Mesothelial cell of epicardium (in vitro differentiated cells): ENCODE measurements around the gene SHISA6. TPM values are rescaled to one million over a fixed set of nuclear protein-coding genes. Genes with fewer than 3 reads are reported as not detected.
"Not testable (repeated sequence)": the region's sequence is repeated elsewhere in the genome, so short reads cannot be mapped to it uniquely, and the experiment has no call there.

ENCODE experiments used
- DNase-seq, 2 experiments: peaks; one replicate each; pipeline ENCODE4 v3.0.0; 2021; ENCODE audit warnings: low spot score in 2 of 2; ENCODE audit not compliant: unreplicated experiment in 2 of 2
- H3K27ac Mint-ChIP-seq: 2 replicates; pipeline ENCODE4 v1.8.0; 2021; ENCODE audit warnings: mixed read lengths
- H3K27me3 Mint-ChIP-seq: 2 replicates; pipeline ENCODE4 v1.8.0; 2021; ENCODE audit warnings: low read depth, mixed read lengths
- H3K36me3 Mint-ChIP-seq: 2 replicates; pipeline ENCODE4 v1.8.0; 2021; ENCODE audit warnings: mixed read lengths
- H3K4me1 Mint-ChIP-seq: 2 replicates; pipeline ENCODE4 v1.8.0; 2021; ENCODE audit warnings: mixed read lengths
- H3K4me3 Mint-ChIP-seq: 2 replicates; pipeline ENCODE4 v1.8.0; 2021; ENCODE audit warnings: mild to moderate bottlenecking, moderate library complexity, mixed read lengths
- H3K9me3 Mint-ChIP-seq: 2 replicates; pipeline ENCODE4 v1.8.0; 2021; ENCODE audit warnings: mixed read lengths
- total RNA-seq: library from RNA; stranded (reverse); gene quantifications from 3 replicates; pipeline ENCODE4 v1.2.1, GENCODE V29; 2021
- TF ChIP-seq, protein P1 (sequence below): fragments of 200-600 bp; sonication (generic); IDR thresholded peaks from one replicate; pipeline ENCODE4 v1.5.0; 2021; ENCODE audit warnings: antibody characterized with exemption; ENCODE audit not compliant: unreplicated experiment

Gene SHISA6
- total RNA-seq, 1 donor from 2014 or later: not detected

DNA sequence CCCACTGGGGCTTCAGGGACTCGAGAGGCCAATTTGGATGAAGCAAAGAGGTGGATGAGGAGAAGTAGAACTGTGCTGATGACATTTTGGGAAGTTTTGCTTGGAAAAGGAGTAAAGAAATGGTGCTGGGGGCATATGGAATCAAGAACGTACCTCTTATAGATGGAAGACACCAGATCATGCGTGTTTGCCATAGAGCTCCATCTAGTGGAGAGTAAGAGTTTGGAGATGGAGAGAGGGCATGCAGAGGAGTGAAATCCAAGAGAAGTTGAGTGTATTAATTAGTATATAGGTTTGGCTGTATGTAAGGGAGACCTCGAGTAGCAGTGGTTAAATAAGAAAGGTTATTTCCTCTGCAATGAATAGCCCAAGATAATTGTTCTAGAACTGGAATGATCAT, 56.0 kb downstream of the SHISA6 start:
- no peak for DNase-seq
- no peaks in the 10 kb centered on the region for H3K9me3 Mint-ChIP-seq

DNA sequence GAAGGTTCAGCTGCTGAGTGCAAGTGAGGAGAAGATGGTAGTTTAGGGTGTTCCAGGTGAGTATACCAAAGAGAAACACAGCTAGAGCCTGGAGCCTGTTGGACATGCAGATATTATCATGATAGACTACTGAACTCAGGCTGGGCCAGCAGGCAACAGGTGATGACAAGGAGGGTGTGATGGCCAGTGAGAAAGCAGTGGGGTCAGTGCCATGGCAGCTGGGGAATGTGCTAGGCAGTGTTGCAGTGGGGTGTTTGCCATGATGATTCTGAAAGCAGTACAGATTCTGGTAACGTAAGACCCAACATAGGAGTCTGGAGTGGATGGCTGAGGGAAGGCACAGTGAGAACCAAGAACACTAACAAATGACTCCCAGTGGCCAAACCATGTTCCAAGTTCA, 57.4 kb downstream of the SHISA6 start:
- Mint-ChIP-seq H3K27me3 (peaks cover 25% of the 10 kb centered on the region), H3K27ac (no peak overlapping the region), H3K36me3 (no peaks in the 10 kb centered on the region), H3K9me3 (no peaks in the 10 kb centered on the region), H3K4me1 (no peaks in the 10 kb centered on the region), H3K4me3 (no peak overlapping the region)
- DNase-seq: no peak
- TF ChIP-seq, protein P1, sequence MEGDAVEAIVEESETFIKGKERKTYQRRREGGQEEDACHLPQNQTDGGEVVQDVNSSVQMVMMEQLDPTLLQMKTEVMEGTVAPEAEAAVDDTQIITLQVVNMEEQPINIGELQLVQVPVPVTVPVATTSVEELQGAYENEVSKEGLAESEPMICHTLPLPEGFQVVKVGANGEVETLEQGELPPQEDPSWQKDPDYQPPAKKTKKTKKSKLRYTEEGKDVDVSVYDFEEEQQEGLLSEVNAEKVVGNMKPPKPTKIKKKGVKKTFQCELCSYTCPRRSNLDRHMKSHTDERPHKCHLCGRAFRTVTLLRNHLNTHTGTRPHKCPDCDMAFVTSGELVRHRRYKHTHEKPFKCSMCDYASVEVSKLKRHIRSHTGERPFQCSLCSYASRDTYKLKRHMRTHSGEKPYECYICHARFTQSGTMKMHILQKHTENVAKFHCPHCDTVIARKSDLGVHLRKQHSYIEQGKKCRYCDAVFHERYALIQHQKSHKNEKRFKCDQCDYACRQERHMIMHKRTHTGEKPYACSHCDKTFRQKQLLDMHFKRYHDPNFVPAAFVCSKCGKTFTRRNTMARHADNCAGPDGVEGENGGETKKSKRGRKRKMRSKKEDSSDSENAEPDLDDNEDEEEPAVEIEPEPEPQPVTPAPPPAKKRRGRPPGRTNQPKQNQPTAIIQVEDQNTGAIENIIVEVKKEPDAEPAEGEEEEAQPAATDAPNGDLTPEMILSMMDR: no peak

More for the DNA sequence above, 56.0 kb downstream of the SHISA6 start:
- TF ChIP-seq, protein P1: no peak
- Mint-ChIP-seq H3K36me3 (no peaks in the 10 kb centered on the region), H3K27me3 (peaks cover 27% of the 10 kb centered on the region), H3K27ac (no peak overlapping the region), H3K4me1 (no peaks in the 10 kb centered on the region), H3K4me3 (no peak overlapping the region)

DNA sequence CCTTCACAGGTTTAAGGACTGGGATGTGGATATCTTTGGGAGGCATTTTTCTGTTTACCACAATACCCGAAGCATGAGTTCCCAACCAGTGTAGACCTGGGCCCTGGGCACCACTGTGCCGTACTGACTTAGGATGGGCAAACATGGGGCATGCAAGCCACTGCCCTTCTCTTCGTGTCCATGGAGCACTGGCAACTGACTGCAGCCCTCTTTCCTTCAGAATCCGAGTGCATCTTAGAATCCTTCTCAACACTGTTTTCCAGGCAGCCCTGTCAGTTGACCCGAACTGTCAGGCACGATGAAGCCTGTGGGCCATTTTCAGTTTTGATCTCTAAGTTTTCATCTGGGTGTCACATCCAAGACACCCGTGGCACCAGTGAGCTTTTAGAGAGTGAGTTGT, 59.2 kb downstream of the SHISA6 start:
- Mint-ChIP-seq H3K4me3 (no peak overlapping the region), H3K36me3 (no peaks in the 10 kb centered on the region), H3K4me1 (no peaks in the 10 kb centered on the region), H3K27me3 (peaks cover 28% of the 10 kb centered on the region), H3K27ac (no peak overlapping the region), H3K9me3 (no peaks in the 10 kb centered on the region)
- TF ChIP-seq, protein P1: no peak
- DNase-seq: no peak

DNA sequence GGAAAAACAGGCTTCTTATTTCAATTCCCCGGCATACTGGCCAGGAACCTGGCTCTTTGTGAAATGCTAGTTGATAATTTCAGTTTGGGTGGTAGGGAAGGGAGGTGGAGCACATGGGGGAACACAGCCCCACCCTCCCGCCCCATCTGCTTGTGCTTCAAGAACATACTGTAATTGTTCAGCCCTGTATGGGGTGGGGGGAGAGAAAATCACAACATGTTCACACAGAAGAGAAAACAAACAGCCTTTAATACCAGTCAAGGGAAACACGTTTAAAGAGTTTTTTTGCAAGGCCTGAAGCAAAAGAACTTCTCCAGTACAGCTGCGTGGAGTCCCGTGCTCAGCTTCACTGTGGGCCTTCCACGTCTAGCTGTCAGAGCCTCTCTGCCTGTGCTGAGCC, 59.7 kb downstream of the SHISA6 start:
- Mint-ChIP-seq H3K9me3 (no peaks in the 10 kb centered on the region), H3K36me3 (no peaks in the 10 kb centered on the region), H3K27me3 (peaks cover 26% of the 10 kb centered on the region), H3K4me3 (no peak overlapping the region), H3K4me1 (no peaks in the 10 kb centered on the region), H3K27ac (no peak overlapping the region)
- no peak for DNase-seq
- TF ChIP-seq, protein P1: no peak

DNA sequence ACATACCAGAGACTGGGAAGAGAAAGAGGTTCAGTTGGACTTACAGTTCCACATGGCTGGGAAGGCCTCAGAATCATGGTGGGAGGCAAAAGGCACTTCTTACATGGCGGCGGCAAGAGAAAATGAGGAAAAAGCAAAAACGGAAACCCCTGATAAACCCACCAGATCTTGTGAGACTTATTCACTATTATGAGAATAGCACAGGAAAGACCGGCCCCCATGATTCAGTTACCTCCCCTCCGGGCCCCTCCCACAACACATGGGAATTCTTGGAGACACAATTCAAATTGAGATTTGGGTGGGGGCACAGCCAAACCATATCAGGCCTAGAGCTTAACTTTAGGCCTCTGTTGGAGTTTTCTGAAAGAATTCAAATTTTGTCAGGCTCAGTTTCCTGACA, 60.9 kb downstream of the SHISA6 start:
- H3K9me3 Mint-ChIP-seq, H3K4me1 Mint-ChIP-seq, DNase-seq, H3K4me3 Mint-ChIP-seq, H3K36me3 Mint-ChIP-seq, H3K27ac Mint-ChIP-seq: not testable (repeated sequence)
- peaks cover 21% of the 10 kb centered on the region for H3K27me3 Mint-ChIP-seq

DNA sequence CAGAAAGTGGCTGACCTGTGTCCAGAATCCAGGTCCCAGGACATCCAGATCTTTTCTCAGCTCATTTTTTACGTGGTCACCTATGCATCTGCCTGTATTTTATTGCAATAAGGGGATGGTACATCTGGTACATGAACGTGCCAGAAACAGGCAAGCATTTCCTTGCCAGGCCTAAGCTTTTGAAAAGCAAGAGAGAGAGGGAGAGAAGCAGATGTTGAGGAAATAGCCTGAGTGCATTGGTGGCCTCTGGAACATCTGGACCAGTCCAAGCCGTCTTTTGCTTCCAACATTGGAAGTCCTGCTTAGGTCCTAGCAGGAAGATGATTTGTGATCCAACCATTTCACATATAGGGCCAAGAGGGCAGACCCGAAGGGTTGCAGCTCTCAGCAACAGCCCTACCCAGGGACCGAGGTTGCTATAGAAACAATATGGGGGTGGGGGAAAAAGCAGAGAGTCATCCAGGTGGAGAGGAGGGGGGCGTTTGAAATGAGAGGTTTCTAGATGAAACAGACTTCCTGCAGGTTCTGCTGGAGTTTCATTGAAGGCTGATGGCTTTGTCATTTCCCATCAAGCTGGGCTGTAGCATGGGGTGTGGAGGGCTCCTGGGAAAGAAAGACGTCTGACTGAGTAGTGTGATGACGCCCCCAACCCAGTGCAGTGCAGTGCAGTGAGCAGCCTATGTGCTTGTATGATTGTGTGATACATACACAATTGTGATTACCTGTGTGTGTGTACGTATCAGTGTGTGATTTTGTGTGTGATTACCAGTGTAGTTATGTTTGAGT, 61.6 kb downstream of the SHISA6 start:
- Mint-ChIP-seq H3K27me3 (peaks cover 22% of the 10 kb centered on the region), H3K36me3 (no peaks in the 10 kb centered on the region), H3K9me3 (no peaks in the 10 kb centered on the region), H3K4me1 (no peaks in the 10 kb centered on the region), H3K4me3 (no peak overlapping the region), H3K27ac (no peak overlapping the region)
- TF ChIP-seq, protein P1: no peak
- no peak for DNase-seq
